Urinary bladder (tissue), 4 donors: ENCODE results near the gene HTT. TPM values are rescaled to one million over a fixed set of nuclear protein-coding genes. Genes with fewer than 3 reads are reported as not detected.
A peak's percentile ranks its signal among the peaks of the same experiment; 100 is the strongest.

ENCODE experiments used
- DNase-seq: peaks from one replicate; pipeline ENCODE4 v3.0.0-alpha.2; 2015; ENCODE audit errors: extremely low spot score
- H3K27ac ChIP-seq: one replicate; pipeline ENCODE4 v1.5.1; 2013; ENCODE audit warnings: low read depth, mild to moderate bottlenecking, moderate library complexity
- H3K36me3 ChIP-seq: one replicate; pipeline ENCODE4 v1.6.1; 2013; ENCODE audit warnings: mild to moderate bottlenecking, moderate library complexity; ENCODE audit not compliant: insufficient read depth
- H3K4me1 ChIP-seq: one replicate; pipeline ENCODE4 v1.6.1; 2013; ENCODE audit warnings: mild to moderate bottlenecking, moderate library complexity; ENCODE audit not compliant: insufficient read depth
- H3K4me3 ChIP-seq: one replicate; pipeline ENCODE4 v1.5.1; 2013; ENCODE audit warnings: low read depth, low read length
- WGBS: extraction: QIAGEN DNeasy Blood & Tissue Kit; methylation state at CpG from one replicate; pipeline ENCODE4 v1.1.7; 2013; 5-methylcytosine and 5-hydroxymethylcytosine counted together
- polyA plus RNA-seq: library from polyadenylated mRNA; stranded (reverse); fragments of 200-250 nt; gene quantifications from one replicate; pipeline ENCODE4 v1.2.3, GENCODE V29; 2013
- small RNA-seq: library from RNA; depleted of rRNA; stranded (forward); fragments of <200 nt; gene quantifications from one replicate; pipeline ENCODE3, GENCODE V24; 2014
- total RNA-seq: library from RNA; depleted of rRNA; stranded (reverse); fragments of >200 nt; gene quantifications from one replicate; pipeline ENCODE4 v1.2.3, GENCODE V29; 2014
- donor health status: healthy with polysubstance abuse.
- donor health status: healthy.

Gene HTT
- total and polyA plus RNA-seq, 2 donors, result 14.7 to 80.4 TPM

- no peak for DNase-seq
- no peaks in the 10 kb centered on the region for H3K36me3 ChIP-seq
- 70% methylated on average over 24 of the region's 24 CpGs for WGBS
- no peak overlapping the region for H3K27ac ChIP-seq
- H3K4me1 ChIP-seq, result peaks cover 1% of the 10 kb centered on the region
- no peak overlapping the region for H3K4me3 ChIP-seq
These were observed 213.6 kb downstream of the HTT start for GRCh38 chr4:3287972-3288570.

- H3K4me1 ChIP-seq, result peaks cover 1% of the 10 kb centered on the region
- 67% methylated on average over 11 of the region's 11 CpGs for WGBS
- no peak overlapping the region for H3K4me3 ChIP-seq
- no peak for DNase-seq
- H3K36me3 ChIP-seq, result no peaks in the 10 kb centered on the region
- H3K27ac ChIP-seq, result no peak overlapping the region
These were observed 214.2 kb downstream of the HTT start for GRCh38 chr4:3288571-3289094.

- no peak for DNase-seq
- 94% methylated on average over 11 of the region's 11 CpGs for WGBS
- H3K4me3 ChIP-seq, result no peak overlapping the region
- no peaks in the 10 kb centered on the region for H3K36me3 ChIP-seq
- H3K27ac ChIP-seq, result no peak overlapping the region
- peaks cover 1% of the 10 kb centered on the region for H3K4me1 ChIP-seq
These were observed 216.0 kb downstream of the HTT start for GRCh38 chr4:3290476-3290875.

- H3K27ac ChIP-seq, result no peak overlapping the region
- WGBS, result 88% methylated on average over 9 of the region's 9 CpGs
- no peak overlapping the region for H3K4me3 ChIP-seq
- peaks cover 1% of the 10 kb centered on the region for H3K4me1 ChIP-seq
- no peaks in the 10 kb centered on the region for H3K36me3 ChIP-seq
- no peak for DNase-seq
These were observed 216.4 kb downstream of the HTT start for GRCh38 chr4:3290889-3291321.

GRCh38 chr4:3291411-3291968 is 217.0 kb downstream of the HTT start:
- WGBS, result 40% methylated on average over 24 of the region's 24 CpGs
- no peaks in the 10 kb centered on the region for H3K36me3 ChIP-seq
- no peak for DNase-seq
- no peak overlapping the region for H3K27ac ChIP-seq
- H3K4me1 ChIP-seq, result peaks cover 1% of the 10 kb centered on the region
- peak overlapping the region; percentile 69 for H3K4me3 ChIP-seq

GRCh38 chr4:3291969-3292570 is 217.6 kb downstream of the HTT start:
- Histone ChIP-seq H3K4me1 (peaks cover 1% of the 10 kb centered on the region), H3K27ac (peak overlapping the region; percentile 90), H3K36me3 (no peaks in the 10 kb centered on the region), H3K4me3 (peak overlapping the region; percentile 69)
- WGBS, result under 1% methylated on average over 60 of the region's 60 CpGs
- no peak for DNase-seq

GRCh38 chr4:3292571-3293400 is 218.3 kb downstream of the HTT start, which contains the start of gene RGS12:
Gene RGS12, plus strand, starts transcription at chr4:3293021. Its CDS starts 23,150 bp downstream, at chr4:3316171.
- Histone ChIP-seq H3K36me3 (no peaks in the 10 kb centered on the region), H3K4me3 (peak within 1 kb of the TSS; percentile 69), H3K27ac (peak within 1 kb of the TSS; percentile 90), H3K4me1 (peaks cover 1% of the 10 kb centered on the region)
- DNase-seq, result peak; percentile 82
- WGBS, result under 1% methylated on average over 115 of the region's 121 CpGs

Small RNAs within 50 kb of the gene (small RNA-seq; reads per million reads assigned to genes)
- not detected for gene RF02134
- gene RF02135, result not detected
- gene RNU6-204P, result not detected

Other genes with a start within 250 kb of the HTT start
- 224 TPM for gene ADD1, start 230.8 kb upstream of the HTT start, total RNA-seq
- 277 TPM for gene ADD1, start 230.8 kb upstream of the HTT start, polyA plus RNA-seq
- gene NOP14, start 111.3 kb upstream of the HTT start, total RNA-seq, result 11.3 TPM
- gene NOP14, start 111.3 kb upstream of the HTT start, polyA plus RNA-seq, result 17.0 TPM
- 9.9 TPM for gene GRK4, start 111.1 kb upstream of the HTT start, total RNA-seq
- gene GRK4, start 111.1 kb upstream of the HTT start, polyA plus RNA-seq, result 3.1 TPM
- not detected for gene HTT-AS, start 143 bp upstream of the HTT start, total RNA-seq
- gene HTT-AS, start 143 bp upstream of the HTT start, polyA plus RNA-seq, result not detected
- 0.85 TPM for gene MSANTD1, start 174.5 kb downstream of the HTT start, total RNA-seq
- 0.24 TPM for gene MSANTD1, start 174.5 kb downstream of the HTT start, polyA plus RNA-seq
- gene RGS12, start 218.3 kb downstream of the HTT start, total RNA-seq, result 51.6 TPM
- 28.4 TPM for gene RGS12, start 218.3 kb downstream of the HTT start, polyA plus RNA-seq